Stimulated activated CD8-positive, alpha-beta memory T cell treated with anti-CD3 and anti-CD28 coated beads, Interleukin-4, amount 100 ng/mL, for 4 hours (primary cell): ENCODE measurements around the gene SMIM1.
A peak's percentile ranks its signal among the peaks of the same experiment; 100 is the strongest.
"Not testable (repeated sequence)": the region's sequence is repeated elsewhere in the genome, so short reads cannot be mapped to it uniquely, and the experiment has no call there.

Experiments
- DNase-seq, 2 donors: peaks; one replicate each; pipeline ENCODE4 v3.0.0-alpha.2; 2020; ENCODE audit warnings: low read depth in 2 of 2, low spot score in 1 of 2

SMIM1 gene

GRCh38 chr1:3736131-3736561 is 36.4 kb upstream of the SMIM1 start:
- no peak for DNase-seq

GRCh38 chr1:3736708-3737107 is 35.8 kb upstream of the SMIM1 start:
- DNase-seq = no peak

GRCh38 chr1:3738943-3739342 is 33.6 kb upstream of the SMIM1 start:
- no peak for DNase-seq

GRCh38 chr1:3740042-3740441 is 32.5 kb upstream of the SMIM1 start:
- no peak for DNase-seq

- DNase-seq = no peak
These were observed 31.8 kb upstream of the SMIM1 start for GRCh38 chr1:3740752-3741151.

GRCh38 chr1:3741566-3742438 is 30.7 kb upstream of the SMIM1 start:
- DNase-seq = no peak

- no peak for DNase-seq
These were observed 29.9 kb upstream of the SMIM1 start for GRCh38 chr1:3742439-3743298.

- no peak for DNase-seq
These were observed 29.1 kb upstream of the SMIM1 start for GRCh38 chr1:3743421-3743820.

GRCh38 chr1:3743826-3744225 is 28.7 kb upstream of the SMIM1 start:
- DNase-seq = no peak

GRCh38 chr1:3744646-3745045 is 27.9 kb upstream of the SMIM1 start:
- DNase-seq = no peak

GRCh38 chr1:3745071-3745470 is 27.5 kb upstream of the SMIM1 start:
- no peak for DNase-seq

- DNase-seq = no peak
These were observed 26.8 kb upstream of the SMIM1 start for GRCh38 chr1:3745590-3746381.

- DNase-seq = no peak
These were observed 26.1 kb upstream of the SMIM1 start for GRCh38 chr1:3746389-3746829.

GRCh38 chr1:3746830-3747521 is 25.6 kb upstream of the SMIM1 start:
- DNase-seq = peak; percentile 61 to 74

GRCh38 chr1:3747522-3747848 is 25.1 kb upstream of the SMIM1 start:
- DNase-seq = no peak

GRCh38 chr1:3747903-3748302 is 24.6 kb upstream of the SMIM1 start:
- no peak for DNase-seq

- not testable (repeated sequence) for DNase-seq
These were observed 24.1 kb upstream of the SMIM1 start for GRCh38 chr1:3748316-3748900.

- DNase-seq = no peak
These were observed 23.0 kb upstream of the SMIM1 start for GRCh38 chr1:3749512-3749911.

GRCh38 chr1:3750741-3751140 is 21.8 kb upstream of the SMIM1 start:
- DNase-seq = no peak

- no peak for DNase-seq
These were observed 20.1 kb upstream of the SMIM1 start, which contains the start of gene CCDC27 for GRCh38 chr1:3752400-3752945. TSS of gene CCDC27 (plus strand) at chr1:3752450. CDS start at chr1:3752482, 32 bp downstream.
